GM18517 (cell line): Measurements from ENCODE around the gene SSR1.
"Not testable (repeated sequence)": the region's sequence is repeated elsewhere in the genome, so short reads cannot be mapped to it uniquely, and the experiment has no call there.

ENCODE experiments used
- ATAC-seq: cut with Tn5 transposase; IDR thresholded peaks from one replicate; pipeline ENCODE4 v1.9.1; 2021; ENCODE audit warnings: mild to moderate bottlenecking, moderate library complexity; ENCODE audit not compliant: unreplicated experiment

Gene SSR1

GRCh38 chr6:7312616-7313504 lies at the start of gene SSR1:
TSS of gene SSR1 (minus strand) at chr6:7313199. CDS start at chr6:7313120, 79 bp downstream.
- ATAC-seq = peak; percentile 88

- ATAC-seq = not testable (repeated sequence)
Observed at GRCh38 chr6:7351916-7352315, 38.9 kb upstream of the SSR1 start.

- ATAC-seq = not testable (repeated sequence)
Observed at GRCh38 chr6:7350591-7350990, 37.6 kb upstream of the SSR1 start.

GRCh38 chr6:7347551-7347997 lies 34.6 kb upstream of the SSR1 start:
- not testable (repeated sequence) for ATAC-seq

- not testable (repeated sequence) for ATAC-seq
Observed at GRCh38 chr6:7344773-7345450, 31.9 kb upstream of the SSR1 start.

GRCh38 chr6:7343546-7344475 lies 30.8 kb upstream of the SSR1 start:
- ATAC-seq = no peak

- peak; percentile 93 for ATAC-seq
Observed at GRCh38 chr6:7341989-7342742, 29.2 kb upstream of the SSR1 start.

GRCh38 chr6:7341271-7341670 lies 28.3 kb upstream of the SSR1 start:
- no peak for ATAC-seq

- not testable (repeated sequence) for ATAC-seq
Observed at GRCh38 chr6:7339007-7339732, 26.2 kb upstream of the SSR1 start.

GRCh38 chr6:7338031-7338430 lies 25.0 kb upstream of the SSR1 start:
- no peak for ATAC-seq

GRCh38 chr6:7335519-7335918 lies 22.5 kb upstream of the SSR1 start:
- no peak for ATAC-seq

- no peak for ATAC-seq
Observed at GRCh38 chr6:7334685-7335084, 21.7 kb upstream of the SSR1 start.

- no peak for ATAC-seq
Observed at GRCh38 chr6:7332090-7332745, 19.2 kb upstream of the SSR1 start.

GRCh38 chr6:7331452-7331851 lies 18.5 kb upstream of the SSR1 start:
- ATAC-seq = no peak

GRCh38 chr6:7328243-7328642 lies 15.2 kb upstream of the SSR1 start:
- no peak for ATAC-seq

GRCh38 chr6:7325750-7326149 lies 12.8 kb upstream of the SSR1 start:
- no peak for ATAC-seq

GRCh38 chr6:7324520-7324919 lies 11.5 kb upstream of the SSR1 start:
- peak; percentile 51 for ATAC-seq

GRCh38 chr6:7323074-7323473 lies 10.1 kb upstream of the SSR1 start:
- ATAC-seq = no peak

- not testable (repeated sequence) for ATAC-seq
Observed at GRCh38 chr6:7321866-7322265, 8.9 kb upstream of the SSR1 start.
